Left renal cortex interstitium (tissue), 4 donors: ENCODE measurements around the gene NPEPPS. TPM values are rescaled to one million over a fixed set of nuclear protein-coding genes. Genes with fewer than 3 reads are reported as not detected.
"Not testable (repeated sequence)": the region's sequence is repeated elsewhere in the genome, so short reads cannot be mapped to it uniquely, and the experiment has no call there.

Experiments used
- DNase-seq, 4 donors: peaks; one replicate each; pipeline ENCODE4 v3.0.0-alpha.2; 2013; ENCODE audit warnings: low read depth in 4 of 4, low spot score in 2 of 4, missing footprints in 1 of 4
- polyA plus RNA-seq, 4 donors: library from polyadenylated mRNA; unstranded; fragments of 120-200 nt; gene quantifications; one replicate each; pipeline ENCODE4 v1.2.1, GENCODE V29; 2013; ENCODE audit not compliant: insufficient read length in 4 of 4

NPEPPS gene, protein sequence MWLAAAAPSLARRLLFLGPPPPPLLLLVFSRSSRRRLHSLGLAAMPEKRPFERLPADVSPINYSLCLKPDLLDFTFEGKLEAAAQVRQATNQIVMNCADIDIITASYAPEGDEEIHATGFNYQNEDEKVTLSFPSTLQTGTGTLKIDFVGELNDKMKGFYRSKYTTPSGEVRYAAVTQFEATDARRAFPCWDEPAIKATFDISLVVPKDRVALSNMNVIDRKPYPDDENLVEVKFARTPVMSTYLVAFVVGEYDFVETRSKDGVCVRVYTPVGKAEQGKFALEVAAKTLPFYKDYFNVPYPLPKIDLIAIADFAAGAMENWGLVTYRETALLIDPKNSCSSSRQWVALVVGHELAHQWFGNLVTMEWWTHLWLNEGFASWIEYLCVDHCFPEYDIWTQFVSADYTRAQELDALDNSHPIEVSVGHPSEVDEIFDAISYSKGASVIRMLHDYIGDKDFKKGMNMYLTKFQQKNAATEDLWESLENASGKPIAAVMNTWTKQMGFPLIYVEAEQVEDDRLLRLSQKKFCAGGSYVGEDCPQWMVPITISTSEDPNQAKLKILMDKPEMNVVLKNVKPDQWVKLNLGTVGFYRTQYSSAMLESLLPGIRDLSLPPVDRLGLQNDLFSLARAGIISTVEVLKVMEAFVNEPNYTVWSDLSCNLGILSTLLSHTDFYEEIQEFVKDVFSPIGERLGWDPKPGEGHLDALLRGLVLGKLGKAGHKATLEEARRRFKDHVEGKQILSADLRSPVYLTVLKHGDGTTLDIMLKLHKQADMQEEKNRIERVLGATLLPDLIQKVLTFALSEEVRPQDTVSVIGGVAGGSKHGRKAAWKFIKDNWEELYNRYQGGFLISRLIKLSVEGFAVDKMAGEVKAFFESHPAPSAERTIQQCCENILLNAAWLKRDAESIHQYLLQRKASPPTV
- polyA plus RNA-seq, result 100 to 1,000 TPM; 104 to 223 (median 161) TPM

DNA sequence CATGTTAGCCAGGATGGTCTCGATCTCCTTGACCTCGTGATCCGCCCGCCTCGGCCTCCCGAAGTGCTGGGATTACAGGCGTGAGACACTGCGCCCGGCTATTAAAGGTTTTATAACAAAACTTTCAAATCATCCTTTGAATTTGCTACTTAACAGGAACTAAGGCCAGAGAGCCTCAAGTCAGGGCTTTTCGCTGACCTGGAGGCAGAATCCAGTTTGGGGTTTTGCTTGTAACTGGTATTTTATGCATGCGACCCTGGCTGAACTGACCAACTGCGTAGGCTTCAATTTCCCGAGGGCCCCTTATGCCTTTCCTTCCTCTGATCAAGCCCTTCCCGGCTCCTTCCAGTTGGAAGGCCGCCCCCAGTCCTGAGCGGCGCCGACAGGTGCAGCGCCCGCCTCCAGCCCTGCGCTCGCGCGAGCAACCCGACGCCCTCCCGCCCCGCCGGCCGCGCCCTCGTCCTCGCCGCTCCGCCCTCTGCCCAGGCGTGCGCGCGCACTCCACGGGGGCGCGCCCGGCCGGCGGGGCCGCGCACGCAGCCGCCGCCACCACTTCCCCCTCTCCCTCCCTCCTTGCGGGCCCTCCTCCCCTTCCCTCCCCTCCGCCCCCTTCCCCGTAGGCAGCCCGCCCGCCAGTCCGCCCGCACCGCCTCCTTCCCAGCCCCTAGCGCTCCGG lies at the start of gene NPEPPS:
NPEPPS (plus strand) TSS at position 552 of the 676 bp plus-strand sequence. CDS start 193 bp downstream, outside the sequence.
- DNase-seq, result peak in 3 of 4 donors; percentile 37 to 58 (median 55)

DNA sequence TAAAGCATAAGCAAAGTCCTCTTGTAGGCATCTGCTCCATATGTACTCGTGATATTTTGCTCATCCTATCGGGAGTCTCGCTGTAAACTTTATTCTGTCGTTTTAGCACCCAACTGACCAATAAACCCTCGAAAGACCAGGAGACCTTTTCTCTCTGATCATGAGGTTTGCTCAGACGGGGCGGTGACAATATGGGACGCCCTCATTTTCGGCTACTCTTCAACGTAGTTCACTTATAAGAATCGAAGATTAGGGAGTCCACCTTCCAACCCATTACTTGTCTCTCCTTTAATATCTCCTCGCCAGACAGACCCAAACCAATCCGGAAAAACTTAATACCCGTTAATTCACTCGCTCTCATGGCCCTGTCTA lies 39.1 kb upstream of the NPEPPS start:
- DNase-seq, result not testable (repeated sequence)

DNA sequence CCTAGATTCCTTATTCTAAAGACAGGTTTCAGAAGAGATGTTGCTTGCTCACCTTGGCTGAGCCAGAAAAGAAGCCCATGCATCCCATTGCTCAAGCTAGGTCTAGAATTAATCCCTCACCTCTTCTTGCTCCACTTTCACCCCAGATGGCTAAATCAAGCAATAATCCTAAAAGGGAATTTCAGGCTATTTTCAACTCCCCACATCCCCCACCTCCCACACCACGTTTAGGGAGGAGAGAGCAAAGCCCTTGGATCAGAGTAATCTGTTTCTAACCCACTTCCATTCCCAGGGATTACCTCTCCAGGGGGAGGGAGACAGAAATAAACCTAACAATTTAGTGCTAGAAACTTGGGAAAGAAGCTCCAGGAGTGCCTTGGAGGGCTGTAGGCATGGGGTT lies 31.8 kb upstream of the NPEPPS start:
- DNase-seq, result not testable (repeated sequence)

DNA sequence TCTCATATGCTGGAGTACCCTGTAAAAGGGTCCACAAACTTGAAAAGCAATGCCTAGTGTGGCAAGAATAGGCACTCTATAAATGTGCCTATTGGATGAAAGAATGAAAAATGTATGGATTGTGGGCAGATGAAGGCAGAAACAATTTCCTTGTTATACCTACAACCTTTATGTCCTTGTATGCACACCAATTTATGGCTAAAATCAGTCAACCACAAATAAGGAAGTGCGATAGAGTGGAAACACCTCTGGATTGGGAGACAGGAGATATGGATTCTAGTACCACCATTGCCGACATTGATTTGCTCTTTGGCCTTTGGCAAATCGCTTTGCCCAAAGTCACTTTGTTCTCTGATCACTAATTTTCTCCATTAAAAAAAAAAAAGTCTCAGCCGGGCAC lies 31.4 kb upstream of the NPEPPS start:
- DNase-seq, result not testable (repeated sequence)

DNA sequence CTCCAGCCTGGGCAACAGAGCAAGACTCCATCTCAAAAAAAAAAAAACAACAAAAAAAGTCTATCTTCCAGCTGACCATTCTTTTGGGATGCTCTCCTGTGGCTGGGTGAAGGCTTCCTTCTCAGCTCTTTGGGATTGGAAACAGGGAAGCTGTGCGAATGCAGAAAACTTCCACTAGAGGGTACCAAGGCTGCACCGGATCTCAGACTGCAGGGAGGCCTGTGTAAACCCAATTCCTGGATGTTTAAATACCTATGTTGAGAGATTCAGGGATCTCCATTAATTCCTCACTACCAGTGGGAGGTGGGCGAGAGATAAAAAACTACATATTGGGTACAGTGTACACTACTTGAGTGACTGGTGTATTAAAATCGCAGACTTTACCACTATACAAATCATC lies 30.3 kb upstream of the NPEPPS start:
- DNase-seq, result not testable (repeated sequence)

DNA sequence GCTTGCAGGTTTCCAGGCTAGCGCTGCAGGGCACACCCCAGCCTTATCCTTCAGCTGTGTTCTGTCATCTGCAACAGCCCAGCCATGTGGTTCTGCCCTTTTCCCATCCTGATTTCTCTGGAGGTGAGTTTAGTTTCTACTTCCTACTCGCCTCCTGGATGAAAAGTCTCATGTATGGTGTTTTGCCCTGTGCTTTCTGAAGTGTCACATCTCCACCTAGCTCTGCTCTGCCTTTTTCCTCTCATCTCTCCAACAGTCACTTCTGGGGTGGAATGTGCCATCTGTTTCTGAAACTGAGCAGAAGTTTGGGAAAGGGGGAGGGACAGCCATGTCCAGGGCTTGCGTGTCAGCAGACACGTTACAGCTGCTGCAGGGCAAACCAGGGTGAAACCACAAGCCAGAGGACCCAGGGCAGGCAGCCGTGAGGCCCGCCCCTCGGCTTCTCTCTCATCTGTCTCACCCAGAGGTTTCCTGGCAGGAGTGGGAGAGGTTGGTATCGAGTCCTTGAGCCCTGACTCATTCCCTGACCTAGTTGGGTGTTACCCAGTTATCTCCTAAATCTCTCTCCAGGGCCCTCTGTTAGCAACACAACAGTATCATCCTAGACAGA lies 28.7 kb upstream of the NPEPPS start:
- DNase-seq, result peak in 2 of 4 donors; percentile 12 to 37

DNA sequence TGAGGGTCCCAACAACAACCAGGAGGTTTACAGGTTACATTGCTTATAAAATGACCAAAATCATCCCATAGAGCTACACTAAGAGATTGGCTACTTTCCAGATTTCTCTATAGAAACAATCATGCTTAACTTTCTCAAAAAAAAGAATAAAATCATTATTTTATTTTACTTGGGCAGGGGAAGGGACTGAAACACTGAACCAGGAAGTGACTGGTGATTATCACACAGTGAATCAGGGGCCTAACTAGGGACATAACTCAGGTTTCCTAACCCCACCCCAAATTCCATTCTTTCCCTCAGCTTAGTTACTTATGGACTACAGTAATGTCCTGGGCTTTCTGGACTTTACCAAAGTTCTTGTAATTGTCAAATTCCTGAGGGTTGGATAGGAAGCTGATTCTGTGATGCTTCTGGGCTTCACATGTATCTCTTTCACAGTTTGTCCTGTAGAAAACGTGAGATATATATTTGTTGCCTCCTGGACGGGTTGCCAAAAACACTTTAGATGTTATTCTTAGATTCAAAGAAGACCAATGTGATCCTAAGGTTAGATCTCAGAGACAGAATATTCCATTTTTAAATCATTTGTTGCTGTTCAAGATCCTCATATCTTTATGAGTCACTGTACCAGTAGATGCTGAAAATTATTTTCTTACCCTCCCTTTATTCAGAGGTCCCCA lies 28.0 kb upstream of the NPEPPS start:
- DNase-seq, result not testable (repeated sequence)

DNA sequence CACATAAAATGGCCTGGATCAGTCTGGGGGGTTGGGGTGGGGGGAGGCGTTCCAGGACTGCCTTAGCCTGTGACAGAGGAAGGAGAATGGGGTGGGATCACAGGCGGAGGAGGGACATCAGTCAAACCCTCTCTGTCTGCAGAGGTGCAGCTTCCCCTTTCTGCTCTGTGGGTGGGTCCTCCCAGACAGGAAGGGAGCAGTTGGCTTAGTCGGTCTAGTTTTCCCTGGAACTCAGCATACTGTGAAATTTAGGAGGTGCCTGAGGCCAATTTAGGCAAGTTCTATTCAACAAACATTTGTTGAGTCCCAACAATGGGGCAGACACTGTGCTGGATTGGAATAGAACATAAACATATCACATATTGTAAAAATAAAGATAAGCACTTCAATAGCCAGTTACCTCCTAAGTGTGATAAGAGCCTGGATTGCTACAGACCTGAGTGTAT lies 19.2 kb upstream of the NPEPPS start:
- not testable (repeated sequence) for DNase-seq

DNA sequence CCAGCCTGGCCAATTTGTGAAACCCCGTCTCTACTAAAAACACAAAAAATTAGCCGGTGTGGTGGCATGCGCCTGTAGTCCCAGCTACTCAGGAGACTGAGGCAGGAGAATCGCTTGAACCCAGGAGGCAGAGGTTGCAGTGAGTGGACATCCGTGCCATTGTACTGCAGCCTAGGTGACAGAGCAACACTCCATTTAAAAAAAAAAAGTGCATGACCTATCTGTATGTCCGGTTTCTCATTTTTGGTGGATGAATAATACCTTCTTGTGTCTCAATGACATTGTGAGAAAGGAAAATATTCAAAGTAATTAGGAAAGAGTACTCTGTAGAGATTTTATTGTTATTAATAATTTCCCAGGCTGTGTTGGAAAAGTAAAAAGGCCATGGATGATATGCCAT lies 17.6 kb upstream of the NPEPPS start:
- DNase-seq, result not testable (repeated sequence)

DNA sequence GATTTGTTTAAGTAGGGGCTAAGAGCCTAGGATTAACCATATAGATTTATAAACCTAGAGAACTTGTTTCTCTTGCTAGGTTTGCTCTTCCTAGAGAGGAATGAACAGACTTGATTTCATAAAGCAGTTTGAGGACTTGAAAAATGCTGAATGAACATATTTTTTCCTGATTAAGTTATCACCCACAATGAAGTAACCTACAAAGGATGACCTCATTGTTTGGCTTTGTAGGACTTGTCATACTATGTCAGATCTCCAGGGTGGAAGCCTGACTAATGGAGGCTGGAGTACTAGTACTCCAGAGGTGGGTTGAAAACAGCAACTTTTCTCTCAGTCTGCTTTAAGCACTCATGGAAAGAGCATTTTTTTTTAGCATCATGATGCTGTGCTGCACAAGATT lies 12.0 kb upstream of the NPEPPS start:
- DNase-seq, result not testable (repeated sequence)

DNA sequence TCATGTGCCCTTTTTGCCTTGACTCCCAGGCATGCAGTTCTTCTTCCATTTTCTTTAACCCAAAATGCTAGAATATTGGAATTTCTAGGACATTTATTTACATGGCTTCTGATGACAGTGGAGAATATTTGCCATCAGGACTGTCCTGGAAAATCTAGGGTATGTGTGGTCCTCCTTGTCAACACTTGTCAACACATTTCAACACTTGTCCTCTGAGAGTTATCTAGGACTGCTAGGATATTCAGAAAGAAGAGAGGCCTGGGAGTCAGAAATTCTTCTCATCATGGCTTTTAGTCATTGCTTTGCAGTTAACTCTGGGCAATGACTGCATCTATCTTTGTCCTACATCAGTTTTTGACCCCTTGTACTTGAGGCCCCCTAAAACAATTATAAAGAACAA lies 11.5 kb upstream of the NPEPPS start:
- not testable (repeated sequence) for DNase-seq

DNA sequence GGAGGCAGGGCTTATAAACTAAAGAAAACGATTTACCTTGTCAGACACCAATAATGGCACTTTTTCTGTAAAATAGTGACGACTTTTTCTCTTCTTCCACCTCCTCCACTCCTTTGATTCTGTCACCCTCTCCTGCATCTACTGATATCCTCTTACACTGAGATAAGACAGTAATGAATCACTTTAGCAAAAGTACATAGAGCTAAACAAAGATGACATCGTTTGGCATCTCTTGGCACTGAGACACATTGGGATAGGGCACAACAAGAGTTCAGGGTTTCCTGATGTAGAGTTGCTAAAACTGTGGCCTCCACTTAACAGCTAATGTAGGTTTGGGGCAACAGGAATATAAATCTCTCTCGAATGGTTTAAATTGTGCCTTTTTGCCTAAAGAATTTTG lies 10.6 kb upstream of the NPEPPS start:
- DNase-seq, result not testable (repeated sequence)

DNA sequence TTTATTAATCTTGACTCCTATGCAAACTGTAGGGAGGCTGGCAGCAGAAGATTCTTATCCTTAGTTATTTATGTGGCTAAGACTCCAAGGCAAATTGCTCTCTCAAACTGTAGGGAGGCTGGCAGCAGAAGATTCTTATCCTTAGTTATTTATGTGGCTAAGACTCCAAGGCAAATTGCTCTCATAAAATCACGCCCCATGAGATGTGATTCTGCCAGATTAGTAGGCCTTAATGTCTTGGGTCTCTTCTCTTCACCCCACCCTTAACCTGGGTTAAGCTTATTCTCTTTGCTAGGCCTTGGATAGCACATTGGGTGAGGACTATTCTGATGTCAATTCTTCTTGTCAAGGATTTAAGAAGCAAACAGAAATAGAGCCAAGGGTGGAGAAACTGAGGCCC lies 9.5 kb upstream of the NPEPPS start:
- not testable (repeated sequence) for DNase-seq

DNA sequence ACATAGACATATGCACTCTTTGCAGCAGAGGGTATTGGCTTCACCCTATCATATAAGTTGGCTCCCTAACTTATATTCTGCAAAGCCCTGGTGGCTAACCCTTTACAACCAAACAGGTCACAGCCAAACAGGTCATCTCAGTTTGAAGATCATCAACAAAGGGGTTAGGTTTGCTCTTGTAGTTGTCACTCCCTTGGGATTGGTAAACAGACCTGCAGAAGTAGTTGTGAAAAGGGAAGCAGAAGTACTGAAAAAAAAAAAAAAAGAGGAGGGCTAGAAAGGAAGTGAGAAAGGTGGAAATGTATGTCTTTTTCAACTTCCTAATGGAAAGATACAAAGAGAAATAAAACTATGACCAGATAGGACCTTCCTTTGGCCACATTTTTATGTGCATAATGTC lies 8.6 kb upstream of the NPEPPS start:
- DNase-seq, result not testable (repeated sequence)

DNA sequence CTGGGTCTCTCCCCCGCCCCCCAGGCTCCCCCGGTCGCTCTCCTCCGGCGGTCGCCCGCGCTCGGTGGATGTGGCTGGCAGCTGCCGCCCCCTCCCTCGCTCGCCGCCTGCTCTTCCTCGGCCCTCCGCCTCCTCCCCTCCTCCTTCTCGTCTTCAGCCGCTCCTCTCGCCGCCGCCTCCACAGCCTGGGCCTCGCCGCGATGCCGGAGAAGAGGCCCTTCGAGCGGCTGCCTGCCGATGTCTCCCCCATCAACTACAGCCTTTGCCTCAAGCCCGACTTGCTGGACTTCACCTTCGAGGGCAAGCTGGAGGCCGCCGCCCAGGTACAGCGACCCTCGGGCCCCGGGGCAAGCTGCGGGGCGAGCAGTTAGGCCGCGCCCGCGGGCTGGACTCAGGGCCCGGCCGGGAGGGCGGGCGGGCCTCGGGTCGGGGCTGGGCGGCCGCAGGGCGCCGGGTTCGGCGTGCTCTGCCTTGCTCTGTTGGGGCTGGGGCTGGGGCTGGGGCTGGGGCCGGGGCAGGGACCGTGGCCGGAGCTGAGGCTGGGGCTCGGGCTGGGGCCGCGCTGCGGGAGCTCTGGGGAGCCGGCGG lies 419 bp downstream of the NPEPPS start:
- DNase-seq, result not testable (repeated sequence)

DNA sequence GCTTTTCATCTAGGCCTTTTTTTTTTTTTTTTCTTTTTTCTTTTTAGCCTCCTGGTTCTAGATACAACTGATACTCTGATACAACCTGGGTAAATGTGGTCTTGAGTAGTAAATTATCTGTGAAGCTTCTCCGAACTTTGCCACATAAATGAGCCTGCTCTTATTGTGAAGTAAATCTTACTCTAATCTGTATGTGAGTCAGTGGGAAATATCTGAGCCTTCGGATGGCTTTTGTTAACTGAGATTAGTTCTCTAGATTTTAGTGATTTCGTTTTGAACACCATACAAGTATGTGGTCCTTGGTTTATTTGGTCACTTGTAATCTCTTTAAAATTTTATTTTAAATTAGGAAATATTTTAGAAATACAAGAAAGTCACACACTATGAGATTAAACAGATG lies 8.2 kb downstream of the NPEPPS start:
- DNase-seq, result not testable (repeated sequence)

DNA sequence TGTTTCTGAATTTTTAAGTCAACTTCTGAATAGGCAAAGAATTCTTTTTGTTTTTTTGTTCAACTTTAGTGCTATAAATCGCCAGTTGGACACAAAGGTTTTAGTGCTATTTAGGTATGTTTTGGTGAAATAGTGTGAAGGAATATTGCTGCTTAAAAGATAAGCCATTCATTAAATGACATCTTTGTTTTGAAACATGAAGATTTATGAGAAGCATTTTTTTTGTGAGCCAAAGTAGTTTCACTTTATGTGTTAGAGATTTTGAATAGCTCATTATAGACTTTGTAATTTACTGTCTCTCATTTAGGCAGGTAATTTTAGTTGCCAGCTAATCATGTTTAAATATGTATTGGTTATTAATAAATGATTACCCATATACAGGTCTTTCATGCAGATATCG lies 10.8 kb downstream of the NPEPPS start:
- not testable (repeated sequence) for DNase-seq

DNA sequence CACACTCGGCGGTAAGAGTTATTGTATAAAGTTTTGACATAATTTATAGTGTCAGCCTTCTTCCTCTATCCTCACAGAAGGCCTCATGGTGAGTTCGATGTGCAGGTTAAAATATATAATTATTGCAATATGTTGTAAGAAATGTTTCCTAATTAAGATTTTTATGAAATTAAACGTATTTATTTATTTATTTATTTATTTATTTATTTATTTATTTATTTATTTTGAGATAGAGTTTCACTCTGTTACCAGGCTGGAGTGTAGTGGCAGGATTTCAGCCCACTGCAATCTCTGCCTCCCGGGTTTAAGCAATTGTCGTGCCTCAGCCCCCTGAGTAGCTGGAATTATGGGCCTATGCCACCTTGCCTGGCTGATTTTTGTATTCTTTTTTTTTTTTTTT lies 13.4 kb downstream of the NPEPPS start:
- DNase-seq, result not testable (repeated sequence)

DNA sequence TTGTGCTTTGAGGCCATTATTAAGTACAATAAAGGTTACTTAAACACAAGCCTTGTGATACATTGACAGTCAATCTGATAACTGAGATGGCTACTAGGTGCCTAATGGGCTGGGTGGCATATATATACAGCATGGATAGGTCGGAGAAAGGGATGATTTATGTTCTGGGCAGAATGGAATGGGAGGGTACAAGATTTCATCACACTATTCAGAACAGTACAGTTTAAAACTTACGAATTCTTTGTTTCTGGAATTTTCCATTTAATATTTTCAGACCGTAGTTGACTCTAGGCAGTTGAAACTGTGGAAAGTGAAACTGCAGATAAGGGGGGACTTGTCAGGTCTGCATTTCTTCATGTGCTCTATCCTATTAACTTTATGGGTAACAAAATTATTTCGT lies 23.8 kb downstream of the NPEPPS start:
- DNase-seq, result not testable (repeated sequence)
